BE2C (cell line): Measurements from ENCODE around the gene C22orf23.

ENCODE experiments used
- DNase-seq: peaks from one replicate; pipeline ENCODE4 v3.0.0-alpha.2; 2020
- H3K27me3 ChIP-seq: fragments of 250-450 bp; sonication (Bioruptor Pico); 2 replicates; pipeline ENCODE4 v1.5.1; 2020; ENCODE audit warnings: mild to moderate bottlenecking
- H3K36me3 ChIP-seq: fragments of 250-450 bp; sonication (Bioruptor Pico); 2 replicates; pipeline ENCODE4 v1.5.1; 2020; ENCODE audit warnings: mild to moderate bottlenecking
- H3K4me1 ChIP-seq: fragments of 250-450 bp; sonication (Bioruptor Pico); 2 replicates; pipeline ENCODE4 v1.5.1; 2020
- H3K4me3 ChIP-seq: 2 replicates; pipeline ENCODE4 v1.5.1; 2011; ENCODE audit warnings: low read depth, low read length
- H3K9me3 ChIP-seq: fragments of 250-450 bp; sonication (Bioruptor Pico); 2 replicates; pipeline ENCODE4 v1.5.1; 2020
- TF ChIP-seq, protein P1 (sequence below): IDR thresholded peaks from 2 replicates; pipeline ENCODE4 v1.5.1; 2012; ENCODE audit warnings: mild to moderate bottlenecking, low read depth, low read length

C22orf23 gene

DNA sequence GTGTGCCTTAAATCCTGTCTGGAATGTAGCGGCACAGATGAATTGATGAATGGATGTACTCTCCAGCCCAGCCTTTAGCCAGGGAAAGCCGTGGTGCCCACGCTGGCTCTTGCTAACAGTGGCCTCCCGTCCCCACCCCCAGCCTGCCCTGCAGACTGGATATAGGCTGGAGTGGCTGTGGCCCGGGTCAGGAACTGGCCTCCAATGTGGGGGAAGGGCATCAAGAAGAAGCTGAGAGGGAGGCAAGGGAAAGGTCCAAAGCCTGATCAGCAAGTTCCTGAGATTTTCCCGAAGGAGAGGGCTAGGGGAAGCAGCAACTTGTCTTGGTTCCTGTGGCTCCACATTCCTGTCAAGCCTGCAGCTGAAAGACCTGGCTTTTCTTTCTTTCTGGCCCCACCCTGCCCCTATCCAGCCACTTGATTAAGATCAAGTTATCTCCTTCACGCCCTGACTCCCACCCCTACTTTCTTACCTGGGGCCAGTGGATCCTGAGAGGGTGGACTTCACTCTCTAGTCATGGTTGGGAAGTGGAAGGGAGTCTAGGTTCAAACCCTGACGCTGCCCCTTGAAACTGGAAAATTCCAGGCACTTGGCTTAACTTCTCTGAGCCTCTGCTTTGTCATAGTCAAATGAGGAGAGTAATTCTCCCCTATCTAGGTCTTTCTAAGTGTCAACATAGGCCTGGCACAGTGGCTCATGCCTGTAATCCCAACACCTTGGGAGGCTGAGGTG is 58.3 kb downstream of the C22orf23 start:
- Histone ChIP-seq H3K9me3 (no peaks in the 10 kb centered on the region), H3K4me3 (no peak overlapping the region), H3K27me3 (no peaks in the 10 kb centered on the region), H3K4me1 (0 out of 2 replicates have a peak, but pooled peaks cover 3% of the 10 kb centered on the region), H3K36me3 (peaks cover 19% of the 10 kb centered on the region)
- TF ChIP-seq, protein P1, sequence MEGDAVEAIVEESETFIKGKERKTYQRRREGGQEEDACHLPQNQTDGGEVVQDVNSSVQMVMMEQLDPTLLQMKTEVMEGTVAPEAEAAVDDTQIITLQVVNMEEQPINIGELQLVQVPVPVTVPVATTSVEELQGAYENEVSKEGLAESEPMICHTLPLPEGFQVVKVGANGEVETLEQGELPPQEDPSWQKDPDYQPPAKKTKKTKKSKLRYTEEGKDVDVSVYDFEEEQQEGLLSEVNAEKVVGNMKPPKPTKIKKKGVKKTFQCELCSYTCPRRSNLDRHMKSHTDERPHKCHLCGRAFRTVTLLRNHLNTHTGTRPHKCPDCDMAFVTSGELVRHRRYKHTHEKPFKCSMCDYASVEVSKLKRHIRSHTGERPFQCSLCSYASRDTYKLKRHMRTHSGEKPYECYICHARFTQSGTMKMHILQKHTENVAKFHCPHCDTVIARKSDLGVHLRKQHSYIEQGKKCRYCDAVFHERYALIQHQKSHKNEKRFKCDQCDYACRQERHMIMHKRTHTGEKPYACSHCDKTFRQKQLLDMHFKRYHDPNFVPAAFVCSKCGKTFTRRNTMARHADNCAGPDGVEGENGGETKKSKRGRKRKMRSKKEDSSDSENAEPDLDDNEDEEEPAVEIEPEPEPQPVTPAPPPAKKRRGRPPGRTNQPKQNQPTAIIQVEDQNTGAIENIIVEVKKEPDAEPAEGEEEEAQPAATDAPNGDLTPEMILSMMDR: no peak
- DNase-seq: no peak

GRCh38 chr22:37893583-37893983 is 59.8 kb downstream of the C22orf23 start:
- no peaks in the 10 kb centered on the region for H3K27me3 ChIP-seq
- TF ChIP-seq, protein P1: no peak

More at GRCh38 chr22:37893583-37893983, 59.8 kb downstream of the C22orf23 start:
- Histone ChIP-seq H3K36me3 (peaks cover 34% of the 10 kb centered on the region), H3K9me3 (no peaks in the 10 kb centered on the region), H3K4me3 (no peak overlapping the region), H3K4me1 (0 out of 2 replicates have a peak, but pooled peaks cover 3% of the 10 kb centered on the region)
- DNase-seq: no peak
